ENCODE results near the gene AKR1D1. TPM values are rescaled to one million over a fixed set of nuclear protein-coding genes. Genes with fewer than 3 reads are reported as not detected.

Gene AKR1D1
- total RNA-seq, 1 experiment from 2014 or later = 0.10 TPM

GRCh38 chr7:138167869-138168296 is 91.6 kb downstream of the AKR1D1 start (continued):
- TF ChIP-seq, protein P1, sequence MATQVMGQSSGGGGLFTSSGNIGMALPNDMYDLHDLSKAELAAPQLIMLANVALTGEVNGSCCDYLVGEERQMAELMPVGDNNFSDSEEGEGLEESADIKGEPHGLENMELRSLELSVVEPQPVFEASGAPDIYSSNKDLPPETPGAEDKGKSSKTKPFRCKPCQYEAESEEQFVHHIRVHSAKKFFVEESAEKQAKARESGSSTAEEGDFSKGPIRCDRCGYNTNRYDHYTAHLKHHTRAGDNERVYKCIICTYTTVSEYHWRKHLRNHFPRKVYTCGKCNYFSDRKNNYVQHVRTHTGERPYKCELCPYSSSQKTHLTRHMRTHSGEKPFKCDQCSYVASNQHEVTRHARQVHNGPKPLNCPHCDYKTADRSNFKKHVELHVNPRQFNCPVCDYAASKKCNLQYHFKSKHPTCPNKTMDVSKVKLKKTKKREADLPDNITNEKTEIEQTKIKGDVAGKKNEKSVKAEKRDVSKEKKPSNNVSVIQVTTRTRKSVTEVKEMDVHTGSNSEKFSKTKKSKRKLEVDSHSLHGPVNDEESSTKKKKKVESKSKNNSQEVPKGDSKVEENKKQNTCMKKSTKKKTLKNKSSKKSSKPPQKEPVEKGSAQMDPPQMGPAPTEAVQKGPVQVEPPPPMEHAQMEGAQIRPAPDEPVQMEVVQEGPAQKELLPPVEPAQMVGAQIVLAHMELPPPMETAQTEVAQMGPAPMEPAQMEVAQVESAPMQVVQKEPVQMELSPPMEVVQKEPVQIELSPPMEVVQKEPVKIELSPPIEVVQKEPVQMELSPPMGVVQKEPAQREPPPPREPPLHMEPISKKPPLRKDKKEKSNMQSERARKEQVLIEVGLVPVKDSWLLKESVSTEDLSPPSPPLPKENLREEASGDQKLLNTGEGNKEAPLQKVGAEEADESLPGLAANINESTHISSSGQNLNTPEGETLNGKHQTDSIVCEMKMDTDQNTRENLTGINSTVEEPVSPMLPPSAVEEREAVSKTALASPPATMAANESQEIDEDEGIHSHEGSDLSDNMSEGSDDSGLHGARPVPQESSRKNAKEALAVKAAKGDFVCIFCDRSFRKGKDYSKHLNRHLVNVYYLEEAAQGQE (IDR thresholded peaks at IDR 0.05; ENCODE audit: low read depth) = no peak
- TF ChIP-seq ZNF274 (IDR thresholded peaks at IDR 0.05; ENCODE audit: low read depth, low read length) (no peak), SP1 (IDR thresholded peaks at IDR 0.05; ENCODE audit: low read depth) (no peak), TCF7L2 (IDR thresholded peaks at IDR 0.05; ENCODE audit: borderline replicate concordance, extremely low read depth, insufficient read depth, insufficient read length) (no peak), JUND (IDR thresholded peaks at IDR 0.05) (no peak), POLR2AphosphoS5 (IDR thresholded peaks at IDR 0.05; ENCODE audit: low read depth, low read length) (no peak), FOSL1 (IDR thresholded peaks at IDR 0.05; ENCODE audit: low read depth) (no peak)

Other genes with a start within 250 kb of the AKR1D1 start
- 0.15 TPM for gene DGKI, start 229.5 kb upstream of the AKR1D1 start, total RNA-seq (2021; ENCODE audit: unreplicated experiment)
- gene CREB3L2, start 74.4 kb upstream of the AKR1D1 start, total RNA-seq (2021; ENCODE audit: unreplicated experiment) = 49.8 TPM